COLO668 (cell line): ENCODE results near the gene TH.
"Not testable (repeated sequence)": the region's sequence is repeated elsewhere in the genome, so short reads cannot be mapped to it uniquely, and the experiment has no call there.

ENCODE experiments used
- DNase-seq: peaks from one replicate; lab custom pipeline; 2025; ENCODE audit not compliant: unreplicated experiment; lab: John Stamatoyannopoulos, UW

The TH gene

GRCh38 chr11:2132246-2132645 is 39.4 kb downstream of the TH start:
- DNase-seq = no peak

- no peak for DNase-seq
Measured at GRCh38 chr11:2131371-2132236, 40.0 kb downstream of the TH start.

- no peak for DNase-seq
Measured at GRCh38 chr11:2130881-2131352, 40.7 kb downstream of the TH start.

GRCh38 chr11:2129699-2130366 is 41.8 kb downstream of the TH start:
- no peak for DNase-seq

- no peak for DNase-seq
Measured at GRCh38 chr11:2129308-2129698, 42.3 kb downstream of the TH start.

- no peak for DNase-seq
Measured at GRCh38 chr11:2128511-2129307, 42.9 kb downstream of the TH start.

GRCh38 chr11:2128130-2128510 is 43.5 kb downstream of the TH start:
- DNase-seq = no peak

GRCh38 chr11:2127482-2128129 is 44.0 kb downstream of the TH start:
- no peak for DNase-seq

- no peak for DNase-seq
Measured at GRCh38 chr11:2126520-2127085, 45.0 kb downstream of the TH start.

- not testable (repeated sequence) for DNase-seq
Measured at GRCh38 chr11:2124736-2125484, 46.7 kb downstream of the TH start.

GRCh38 chr11:2123628-2123960 is 48.0 kb downstream of the TH start:
- DNase-seq = no peak

- DNase-seq = no peak
Measured at GRCh38 chr11:2122907-2123627, 48.5 kb downstream of the TH start.

GRCh38 chr11:2122222-2122906 is 49.3 kb downstream of the TH start:
- DNase-seq = no peak

GRCh38 chr11:2121227-2122130 is 50.1 kb downstream of the TH start:
- DNase-seq = no peak

- no peak for DNase-seq
Measured at GRCh38 chr11:2120359-2121100, 51.1 kb downstream of the TH start.

GRCh38 chr11:2118677-2119076 is 52.9 kb downstream of the TH start:
- DNase-seq = no peak

GRCh38 chr11:2116680-2117079 is 54.9 kb downstream of the TH start:
- no peak for DNase-seq
